ENCODE measurements around the gene ART4. TPM values are rescaled to one million over a fixed set of nuclear protein-coding genes. Genes with fewer than 3 reads are reported as not detected.

The ART4 gene
- polyA plus RNA-seq, 1 experiment: not detected

DNA sequence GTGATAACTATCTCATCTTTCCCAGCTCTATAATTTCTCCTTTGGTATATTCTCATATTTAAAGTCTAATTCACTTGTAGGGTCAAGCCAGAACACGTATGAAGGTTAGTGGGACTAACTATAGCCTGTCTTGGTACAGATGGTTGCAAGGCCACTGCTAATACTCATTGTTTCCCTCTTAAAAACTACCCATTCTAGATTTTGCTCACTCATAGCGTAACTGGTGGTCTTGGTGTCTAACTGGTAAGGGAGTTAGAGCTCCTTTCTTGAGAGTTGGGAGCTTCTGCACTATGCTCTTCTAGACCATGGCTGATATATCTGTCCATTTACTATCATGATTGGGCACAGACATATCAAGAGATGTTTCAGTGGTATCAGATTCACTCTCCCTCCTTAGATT lies 33.5 kb upstream of the ART4 start:
- no peak overlapping the region for H3K27ac ChIP-seq (ENCODE audit: low read depth, low read length)
- H3K9me3 ChIP-seq (ENCODE audit: control insufficient read depth, insufficient read depth, low read length): no peaks in the 10 kb centered on the region
- no peak overlapping the region for H3K4me3 ChIP-seq (ENCODE audit: low read depth, low read length)
- POLR2A ChIA-PET: no interaction called here
- no peaks in the 10 kb centered on the region for H3K27me3 ChIP-seq (ENCODE audit: control insufficient read depth, insufficient read depth, low read length)
- CTCF ChIA-PET: no interaction called here
- TF ChIP-seq CTCF (IDR thresholded peaks at IDR 0.05; ENCODE audit: low read depth, low read length): no peak
- no peak for DNase-seq (ENCODE audit: low read depth, low spot score)

DNA sequence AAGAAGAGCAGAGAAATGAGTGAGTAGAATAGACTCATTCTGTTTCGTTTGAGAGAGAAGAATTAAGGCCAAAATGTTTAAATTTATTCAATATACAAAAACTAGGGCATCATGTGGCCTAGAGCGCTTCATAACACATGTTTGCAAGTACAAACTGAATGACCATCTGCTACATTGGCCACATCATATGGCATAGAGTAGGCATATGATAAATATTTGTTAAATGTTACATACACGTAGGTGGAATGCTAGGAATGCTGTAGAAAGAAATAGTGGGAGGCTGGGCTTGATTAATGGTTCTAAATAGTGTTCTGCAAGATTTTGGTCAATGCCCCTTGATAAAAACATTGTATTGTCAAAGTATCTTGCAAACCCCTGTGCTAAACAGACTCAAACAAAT lies 31.6 kb upstream of the ART4 start:
- no peak for DNase-seq (ENCODE audit: low read depth, low spot score)
- TF ChIP-seq CTCF (IDR thresholded peaks at IDR 0.05; ENCODE audit: low read depth, low read length): no peak

GRCh38 chr12:14873440-14874185 lies 30.3 kb upstream of the ART4 start:
- POLR2A ChIA-PET: no interaction called here
- no peak for DNase-seq (ENCODE audit: low read depth, low spot score)
- Histone ChIP-seq H3K27ac (ENCODE audit: low read depth, low read length) (no peak overlapping the region), H3K4me3 (ENCODE audit: low read depth, low read length) (no peak overlapping the region), H3K27me3 (ENCODE audit: control insufficient read depth, insufficient read depth, low read length) (no peaks in the 10 kb centered on the region), H3K9me3 (ENCODE audit: control insufficient read depth, insufficient read depth, low read length) (no peaks in the 10 kb centered on the region)
- no peak for TF ChIP-seq CTCF (IDR thresholded peaks at IDR 0.05; ENCODE audit: low read depth, low read length)
- CTCF ChIA-PET: no interaction called here

More for the DNA sequence above, 31.6 kb upstream of the ART4 start:
- Histone ChIP-seq H3K27ac (ENCODE audit: low read depth, low read length) (no peak overlapping the region), H3K4me3 (ENCODE audit: low read depth, low read length) (no peak overlapping the region), H3K27me3 (ENCODE audit: control insufficient read depth, insufficient read depth, low read length) (no peaks in the 10 kb centered on the region), H3K9me3 (ENCODE audit: control insufficient read depth, insufficient read depth, low read length) (no peaks in the 10 kb centered on the region)
- ChIA-PET CTCF (no interaction called here), POLR2A (no interaction called here)

GRCh38 chr12:14871886-14872285 lies 28.6 kb upstream of the ART4 start:
- TF ChIP-seq CTCF (IDR thresholded peaks at IDR 0.05; ENCODE audit: low read depth, low read length): no peak
- Histone ChIP-seq H3K4me3 (ENCODE audit: low read depth, low read length) (no peak overlapping the region), H3K27ac (ENCODE audit: low read depth, low read length) (no peak overlapping the region), H3K27me3 (ENCODE audit: control insufficient read depth, insufficient read depth, low read length) (no peaks in the 10 kb centered on the region), H3K9me3 (ENCODE audit: control insufficient read depth, insufficient read depth, low read length) (peaks cover 3% of the 10 kb centered on the region)
- ChIA-PET POLR2A (no interaction called here), CTCF (no interaction called here)
- no peak for DNase-seq (ENCODE audit: low read depth, low spot score)

GRCh38 chr12:14871247-14871646 lies 27.9 kb upstream of the ART4 start:
- CTCF ChIA-PET: interaction anchor here (0.5 kb wide), 1 partner anchor 124 kb away, joined by 3 read pairs; no protein-coding TSS in a partner anchor
- no peak for TF ChIP-seq CTCF (IDR thresholded peaks at IDR 0.05; ENCODE audit: low read depth, low read length)
- H3K27me3 ChIP-seq (ENCODE audit: control insufficient read depth, insufficient read depth, low read length): no peaks in the 10 kb centered on the region
- H3K9me3 ChIP-seq (ENCODE audit: control insufficient read depth, insufficient read depth, low read length): peaks cover 6% of the 10 kb centered on the region
- H3K27ac ChIP-seq (ENCODE audit: low read depth, low read length): no peak overlapping the region
- H3K4me3 ChIP-seq (ENCODE audit: low read depth, low read length): no peak overlapping the region
- POLR2A ChIA-PET: interaction anchor here (0.6 kb wide), 1 partner anchor 36 kb away, joined by 3 read pairs; no protein-coding TSS in a partner anchor
- DNase-seq (ENCODE audit: low read depth, low spot score): no peak

Data from AG04450 (cell line).